Measurements from ENCODE around the gene MSX2. TPM values are rescaled to one million over a fixed set of nuclear protein-coding genes. Genes with fewer than 3 reads are reported as not detected.

The MSX2 gene
- polyA plus RNA-seq, 3 donors, result 0.14 TPM; not detected in 2

DNA sequence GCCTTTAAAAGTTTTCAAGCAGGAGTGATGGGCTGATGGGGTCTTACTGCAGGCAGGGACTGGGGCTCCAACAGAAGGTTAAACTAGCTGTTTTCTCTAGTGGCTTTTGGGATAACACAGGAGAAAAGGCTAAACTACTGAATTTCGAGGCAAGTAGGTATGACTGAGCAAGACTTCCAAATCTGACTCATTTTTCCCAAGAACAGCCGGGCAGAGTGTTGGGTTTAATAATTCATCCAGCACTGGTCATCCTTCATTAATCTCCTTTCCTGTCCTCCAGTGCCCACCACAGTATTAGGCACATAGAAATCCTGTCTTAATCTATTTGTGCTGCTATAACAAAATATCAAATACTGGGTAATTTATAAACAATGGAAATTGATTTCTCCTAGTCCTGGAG is 20.5 kb downstream of the MSX2 start:
- Mint-ChIP-seq H3K4me3 (no peak overlapping the region), H3K9me3 (peaks cover 0 to 11% (median 8%) of the 10 kb centered on the region in 7 donors), H3K36me3 (no peaks in the 10 kb centered on the region), H3K4me1 (no peaks in the 10 kb centered on the region), H3K27ac (no peak overlapping the region), H3K27me3 (ENCODE audit: low read depth in 3 of 3) (peaks cover 27 to 29% (median 27%) of the 10 kb centered on the region in 3 donors)
- Histone ChIP-seq H3K79me2 (ENCODE audit: insufficient read depth, low read length) (no peaks in the 10 kb centered on the region), H3K4me2 (replicated peaks; ENCODE audit: extremely low read depth, low read length, poor library complexity, severe bottlenecking) (no peak overlapping the region), H4K20me1 (ENCODE audit: insufficient read depth, low read length) (no peaks in the 10 kb centered on the region), H2AFZ (ENCODE audit: insufficient read depth, low read depth, low read length, poor library complexity, severe bottlenecking) (no peak overlapping the region), H3K4me1 (ENCODE audit: control insufficient read depth in 1 of 2, insufficient read depth in 2 of 2, low read length in 2 of 2) (no peaks in the 10 kb centered on the region), H3K27ac (ENCODE audit: low read depth in 1 of 2, low read length in 2 of 2) (no peak overlapping the region), H3K9ac (ENCODE audit: insufficient read depth, low read length, poor library complexity, severe bottlenecking) (no peak overlapping the region), H3K27me3 (ENCODE audit: control insufficient read depth in 2 of 2, insufficient read depth in 2 of 2, low read length in 2 of 2) (peaks cover 15 to 19% of the 10 kb centered on the region in 2 donors), H3K9me3 (replicated peaks in 1 of 2; ENCODE audit: control insufficient read depth in 1 of 2, insufficient read depth in 1 of 2, low read length in 2 of 2) (peaks cover 0 to 7% of the 10 kb centered on the region in 2 donors), H3K36me3 (replicated peaks in 1 of 2; ENCODE audit: control insufficient read depth in 1 of 2, insufficient read depth in 2 of 2, low read length in 2 of 2) (no peaks in the 10 kb centered on the region), H3K4me3 (replicated peaks in 1 of 3; ENCODE audit: low read depth in 2 of 3, low read length in 3 of 3) (no peak overlapping the region)
- intact Hi-C loops (cut with micrococcal nuclease), result no loop called here
- no peak for DNase-seq
- TF ChIP-seq, protein P1, sequence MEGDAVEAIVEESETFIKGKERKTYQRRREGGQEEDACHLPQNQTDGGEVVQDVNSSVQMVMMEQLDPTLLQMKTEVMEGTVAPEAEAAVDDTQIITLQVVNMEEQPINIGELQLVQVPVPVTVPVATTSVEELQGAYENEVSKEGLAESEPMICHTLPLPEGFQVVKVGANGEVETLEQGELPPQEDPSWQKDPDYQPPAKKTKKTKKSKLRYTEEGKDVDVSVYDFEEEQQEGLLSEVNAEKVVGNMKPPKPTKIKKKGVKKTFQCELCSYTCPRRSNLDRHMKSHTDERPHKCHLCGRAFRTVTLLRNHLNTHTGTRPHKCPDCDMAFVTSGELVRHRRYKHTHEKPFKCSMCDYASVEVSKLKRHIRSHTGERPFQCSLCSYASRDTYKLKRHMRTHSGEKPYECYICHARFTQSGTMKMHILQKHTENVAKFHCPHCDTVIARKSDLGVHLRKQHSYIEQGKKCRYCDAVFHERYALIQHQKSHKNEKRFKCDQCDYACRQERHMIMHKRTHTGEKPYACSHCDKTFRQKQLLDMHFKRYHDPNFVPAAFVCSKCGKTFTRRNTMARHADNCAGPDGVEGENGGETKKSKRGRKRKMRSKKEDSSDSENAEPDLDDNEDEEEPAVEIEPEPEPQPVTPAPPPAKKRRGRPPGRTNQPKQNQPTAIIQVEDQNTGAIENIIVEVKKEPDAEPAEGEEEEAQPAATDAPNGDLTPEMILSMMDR (IDR thresholded peaks at IDR 0.05), result no peak
- WGBS (ENCODE audit: insufficient coverage), result no CpG with 5 or more reads among the region's 2 CpGs

DNA sequence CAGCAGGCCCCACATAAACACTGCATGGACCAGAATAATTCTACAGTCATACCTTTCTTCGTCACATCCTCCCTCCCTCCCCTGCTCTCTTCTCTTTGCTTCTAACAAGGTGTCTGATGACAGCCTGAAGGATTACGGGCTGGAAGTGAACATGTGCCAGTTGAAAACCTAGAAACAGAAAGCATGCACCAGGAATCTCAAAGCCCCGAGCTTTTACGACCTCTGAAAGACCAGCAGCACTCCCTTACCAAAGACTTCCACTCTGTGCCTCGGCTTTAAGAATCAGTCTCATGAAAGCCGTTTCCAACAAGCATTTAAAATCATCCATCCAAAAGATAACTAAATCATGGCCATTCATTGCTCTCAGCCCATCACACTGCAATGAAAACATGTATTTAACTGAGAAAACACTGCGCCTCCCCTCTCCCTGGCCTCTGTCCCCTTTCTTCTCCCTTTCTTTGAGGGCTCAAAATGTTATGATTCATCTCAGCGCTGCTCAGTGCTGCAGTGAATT is 21.3 kb downstream of the MSX2 start:
- Histone ChIP-seq H3K27ac (ENCODE audit: low read depth in 1 of 2, low read length in 2 of 2) (no peak overlapping the region), H3K9me3 (replicated peaks in 1 of 2; ENCODE audit: control insufficient read depth in 1 of 2, insufficient read depth in 1 of 2, low read length in 2 of 2) (peaks cover 0 to 7% of the 10 kb centered on the region in 2 donors), H3K79me2 (ENCODE audit: insufficient read depth, low read length) (no peaks in the 10 kb centered on the region), H3K9ac (ENCODE audit: insufficient read depth, low read length, poor library complexity, severe bottlenecking) (no peak overlapping the region), H3K4me2 (replicated peaks; ENCODE audit: extremely low read depth, low read length, poor library complexity, severe bottlenecking) (no peak overlapping the region), H4K20me1 (ENCODE audit: insufficient read depth, low read length) (no peaks in the 10 kb centered on the region), H3K4me1 (ENCODE audit: control insufficient read depth in 1 of 2, insufficient read depth in 2 of 2, low read length in 2 of 2) (no peaks in the 10 kb centered on the region), H3K36me3 (replicated peaks in 1 of 2; ENCODE audit: control insufficient read depth in 1 of 2, insufficient read depth in 2 of 2, low read length in 2 of 2) (no peaks in the 10 kb centered on the region), H3K4me3 (replicated peaks in 1 of 3; ENCODE audit: low read depth in 2 of 3, low read length in 3 of 3) (no peak overlapping the region), H2AFZ (ENCODE audit: insufficient read depth, low read depth, low read length, poor library complexity, severe bottlenecking) (no peak overlapping the region), H3K27me3 (ENCODE audit: control insufficient read depth in 2 of 2, insufficient read depth in 2 of 2, low read length in 2 of 2) (peaks cover 22 to 27% of the 10 kb centered on the region in 2 donors)
- intact Hi-C loops (cut with micrococcal nuclease), result no loop called here
- H3K9me3 Mint-ChIP-seq, result peaks cover 0 to 11% (median 8%) of the 10 kb centered on the region in 7 donors
- no peaks in the 10 kb centered on the region for H3K36me3 Mint-ChIP-seq
- H3K27me3 Mint-ChIP-seq (ENCODE audit: low read depth in 3 of 3), result peaks cover 32 to 35% (median 33%) of the 10 kb centered on the region in 3 donors
- 74% methylated on average over 8 of the region's 8 CpGs for WGBS (ENCODE audit: insufficient coverage)
- TF ChIP-seq, protein P1 (IDR thresholded peaks at IDR 0.05), result no peak
- no peak overlapping the region for H3K4me3 Mint-ChIP-seq
- no peaks in the 10 kb centered on the region for H3K4me1 Mint-ChIP-seq
- no peak overlapping the region for H3K27ac Mint-ChIP-seq
- DNase-seq, result no peak
